GM18520 (cell line): ENCODE results near the gene TAF4.
"Not testable (repeated sequence)": the region's sequence is repeated elsewhere in the genome, so short reads cannot be mapped to it uniquely, and the experiment has no call there.

Experiments used
- ATAC-seq: cut with Tn5 transposase; IDR thresholded peaks from one replicate; pipeline ENCODE4 v1.9.1; 2021; ENCODE audit not compliant: unreplicated experiment

TAF4 gene

GRCh38 chr20:61982191-61982950 lies 83.3 kb downstream of the TAF4 start:
- no peak for ATAC-seq

- not testable (repeated sequence) for ATAC-seq
Measured at GRCh38 chr20:61981691-61982090, 84.0 kb downstream of the TAF4 start.

GRCh38 chr20:61980647-61981583 lies 84.8 kb downstream of the TAF4 start:
- no peak for ATAC-seq

GRCh38 chr20:61979701-61980635 lies 85.7 kb downstream of the TAF4 start:
- no peak for ATAC-seq

- no peak for ATAC-seq
Measured at GRCh38 chr20:61979090-61979489, 86.6 kb downstream of the TAF4 start.

- ATAC-seq, result no peak
Measured at GRCh38 chr20:61978491-61978890, 87.2 kb downstream of the TAF4 start.

- ATAC-seq, result no peak
Measured at GRCh38 chr20:61977419-61977786, 88.3 kb downstream of the TAF4 start.

- ATAC-seq, result no peak
Measured at GRCh38 chr20:61976644-61977418, 88.8 kb downstream of the TAF4 start.

GRCh38 chr20:61976263-61976643 lies 89.4 kb downstream of the TAF4 start:
- no peak for ATAC-seq

GRCh38 chr20:61975407-61976129 lies 90.1 kb downstream of the TAF4 start:
- no peak for ATAC-seq

GRCh38 chr20:61974357-61974665 lies 91.4 kb downstream of the TAF4 start:
- no peak for ATAC-seq

- no peak for ATAC-seq
Measured at GRCh38 chr20:61973515-61974356, 91.9 kb downstream of the TAF4 start.

GRCh38 chr20:61972636-61973508 lies 92.8 kb downstream of the TAF4 start:
- ATAC-seq, result no peak

- not testable (repeated sequence) for ATAC-seq
Measured at GRCh38 chr20:61971595-61971994, 94.1 kb downstream of the TAF4 start.

GRCh38 chr20:61970357-61970756 lies 95.3 kb downstream of the TAF4 start:
- ATAC-seq, result no peak

GRCh38 chr20:61969806-61970205 lies 95.9 kb downstream of the TAF4 start:
- ATAC-seq, result no peak

GRCh38 chr20:61968932-61969331 lies 96.7 kb downstream of the TAF4 start:
- no peak for ATAC-seq
